ENCODE measurements around the gene PCBP3. TPM values are rescaled to one million over a fixed set of nuclear protein-coding genes. Genes with fewer than 3 reads are reported as not detected.

Gene PCBP3
- total and polyA plus RNA-seq, 2 of the 8 experiments (the other 6 are each of a cell fraction or from before 2014, with no cell fraction given), result 3.5 to 6.3 TPM

DNA sequence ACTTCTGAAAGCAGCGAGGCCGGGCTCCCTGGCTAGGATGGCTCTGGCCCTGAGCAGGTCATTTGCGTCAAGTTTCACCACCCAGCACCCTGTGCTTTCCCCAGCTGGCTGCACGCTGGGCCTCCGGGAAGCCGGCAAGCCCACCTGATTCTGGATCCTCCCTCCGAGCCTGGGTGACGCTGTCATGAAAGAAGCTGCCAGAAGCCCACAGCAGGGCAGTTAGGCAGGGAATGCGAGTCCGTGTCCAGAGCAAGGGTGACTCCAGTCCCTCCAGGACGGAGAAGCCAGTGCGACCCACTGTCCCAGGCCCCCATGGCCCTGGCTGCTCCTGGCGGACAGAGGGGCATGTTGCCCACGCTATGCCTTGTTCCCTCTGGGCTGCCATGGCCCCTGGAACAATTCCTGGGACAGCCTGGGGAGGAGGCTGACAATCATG lies 44.4 kb upstream of the PCBP3 start (continued):
- TF ChIP-seq ATF3 (IDR thresholded peaks at IDR 0.05; ENCODE audit: insufficient read depth, low read depth, low read length) (no peak), GTF2F1 (IDR thresholded peaks at IDR 0.05; ENCODE audit: borderline replicate concordance, low read depth, low read length) (no peak), POLR2AphosphoS5 (IDR thresholded peaks at IDR 0.05; ENCODE audit: low read depth, low read length) (no peak)
- TF ChIP-seq, protein P1, sequence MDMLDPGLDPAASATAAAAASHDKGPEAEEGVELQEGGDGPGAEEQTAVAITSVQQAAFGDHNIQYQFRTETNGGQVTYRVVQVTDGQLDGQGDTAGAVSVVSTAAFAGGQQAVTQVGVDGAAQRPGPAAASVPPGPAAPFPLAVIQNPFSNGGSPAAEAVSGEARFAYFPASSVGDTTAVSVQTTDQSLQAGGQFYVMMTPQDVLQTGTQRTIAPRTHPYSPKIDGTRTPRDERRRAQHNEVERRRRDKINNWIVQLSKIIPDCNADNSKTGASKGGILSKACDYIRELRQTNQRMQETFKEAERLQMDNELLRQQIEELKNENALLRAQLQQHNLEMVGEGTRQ (IDR thresholded peaks at IDR 0.05; ENCODE audit: low read length), result no peak
